Measurements from ENCODE around the gene BCHE.

The BCHE gene

GRCh38 chr3:165837058-165837525, at the start of gene BCHE:
Gene BCHE, minus strand, starts transcription at chr3:165837423. Its CDS starts 6,390 bp downstream, at chr3:165831033.
- DNase-seq, result no peak

- DNase-seq, result no peak
Observed at GRCh38 chr3:165885558-165886270, 48.5 kb upstream of the BCHE start.

- no peak for DNase-seq
Observed at GRCh38 chr3:165884518-165884917, 47.3 kb upstream of the BCHE start.

GRCh38 chr3:165883863-165884478, 46.7 kb upstream of the BCHE start:
- no peak for DNase-seq

- no peak for DNase-seq
Observed at GRCh38 chr3:165883117-165883516, 45.9 kb upstream of the BCHE start.

GRCh38 chr3:165875644-165876043, 38.4 kb upstream of the BCHE start:
- DNase-seq, result no peak

- DNase-seq, result no peak
Observed at GRCh38 chr3:165874663-165875489, 37.7 kb upstream of the BCHE start.

- no peak for DNase-seq
Observed at GRCh38 chr3:165868088-165868487, 30.9 kb upstream of the BCHE start.

- DNase-seq, result no peak
Observed at GRCh38 chr3:165859061-165859460, 21.8 kb upstream of the BCHE start.

- no peak for DNase-seq
Observed at GRCh38 chr3:165855581-165855980, 18.4 kb upstream of the BCHE start.

GRCh38 chr3:165854696-165855095, 17.5 kb upstream of the BCHE start:
- no peak for DNase-seq

GRCh38 chr3:165852711-165853110, 15.5 kb upstream of the BCHE start:
- DNase-seq, result no peak

GRCh38 chr3:165852191-165852590, 15.0 kb upstream of the BCHE start:
- DNase-seq, result no peak

- no peak for DNase-seq
Observed at GRCh38 chr3:165846056-165846455, 8.8 kb upstream of the BCHE start.

GRCh38 chr3:165839296-165840076, 2.3 kb upstream of the BCHE start:
- no peak for DNase-seq

- DNase-seq, result no peak
Observed at GRCh38 chr3:165837801-165838200, 578 bp upstream of the BCHE start.

GRCh38 chr3:165835431-165835830, 1.8 kb downstream of the BCHE start:
- DNase-seq, result no peak

- DNase-seq, result no peak
Observed at GRCh38 chr3:165830746-165831145, 6.5 kb downstream of the BCHE start.

- no peak for DNase-seq
Observed at GRCh38 chr3:165827883-165828282, 9.3 kb downstream of the BCHE start.

- DNase-seq, result no peak
Observed at GRCh38 chr3:165827233-165827632, 10.0 kb downstream of the BCHE start.

GRCh38 chr3:165820671-165821123, 16.5 kb downstream of the BCHE start:
- no peak for DNase-seq

GRCh38 chr3:165817160-165817709, 20.0 kb downstream of the BCHE start:
- no peak for DNase-seq

Measured in cerebellar nuclear complex (tissue), 1 donor.